VCaP (cell line): ENCODE data around the gene CPNE8.

ENCODE experiments used
- H3K27ac ChIP-seq: fragments of 450-650 bp; 2 replicates; pipeline ENCODE4 v1.5.1; 2017
- TF ChIP-seq, protein P1 (sequence below): fragments of 450-650 bp; conservative IDR thresholded peaks from 2 replicates; pipeline ENCODE4 v1.5.1; 2017; ENCODE audit warnings: mild to moderate bottlenecking, moderate library complexity

CPNE8 gene

DNA sequence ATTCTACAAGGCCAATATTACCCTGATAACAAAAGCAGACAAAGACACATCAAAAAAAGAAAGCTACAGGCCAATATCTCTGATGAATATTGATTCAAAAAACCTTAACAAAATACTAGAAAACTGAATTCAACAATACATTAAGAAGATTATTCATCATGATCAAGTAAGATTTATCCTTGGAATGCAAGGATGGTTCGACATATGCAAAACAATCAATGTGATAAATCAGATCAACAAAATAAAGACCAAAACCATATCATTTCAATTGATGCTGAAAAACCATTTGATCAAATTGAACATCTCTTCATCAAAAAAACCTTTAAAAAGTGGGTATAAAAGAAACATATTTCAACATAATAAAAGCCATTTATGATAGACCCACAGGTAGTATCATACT, 117.3 kb downstream of the CPNE8 start:
- no peak overlapping the region for H3K27ac ChIP-seq
- TF ChIP-seq, protein P1, sequence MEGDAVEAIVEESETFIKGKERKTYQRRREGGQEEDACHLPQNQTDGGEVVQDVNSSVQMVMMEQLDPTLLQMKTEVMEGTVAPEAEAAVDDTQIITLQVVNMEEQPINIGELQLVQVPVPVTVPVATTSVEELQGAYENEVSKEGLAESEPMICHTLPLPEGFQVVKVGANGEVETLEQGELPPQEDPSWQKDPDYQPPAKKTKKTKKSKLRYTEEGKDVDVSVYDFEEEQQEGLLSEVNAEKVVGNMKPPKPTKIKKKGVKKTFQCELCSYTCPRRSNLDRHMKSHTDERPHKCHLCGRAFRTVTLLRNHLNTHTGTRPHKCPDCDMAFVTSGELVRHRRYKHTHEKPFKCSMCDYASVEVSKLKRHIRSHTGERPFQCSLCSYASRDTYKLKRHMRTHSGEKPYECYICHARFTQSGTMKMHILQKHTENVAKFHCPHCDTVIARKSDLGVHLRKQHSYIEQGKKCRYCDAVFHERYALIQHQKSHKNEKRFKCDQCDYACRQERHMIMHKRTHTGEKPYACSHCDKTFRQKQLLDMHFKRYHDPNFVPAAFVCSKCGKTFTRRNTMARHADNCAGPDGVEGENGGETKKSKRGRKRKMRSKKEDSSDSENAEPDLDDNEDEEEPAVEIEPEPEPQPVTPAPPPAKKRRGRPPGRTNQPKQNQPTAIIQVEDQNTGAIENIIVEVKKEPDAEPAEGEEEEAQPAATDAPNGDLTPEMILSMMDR = no peak

DNA sequence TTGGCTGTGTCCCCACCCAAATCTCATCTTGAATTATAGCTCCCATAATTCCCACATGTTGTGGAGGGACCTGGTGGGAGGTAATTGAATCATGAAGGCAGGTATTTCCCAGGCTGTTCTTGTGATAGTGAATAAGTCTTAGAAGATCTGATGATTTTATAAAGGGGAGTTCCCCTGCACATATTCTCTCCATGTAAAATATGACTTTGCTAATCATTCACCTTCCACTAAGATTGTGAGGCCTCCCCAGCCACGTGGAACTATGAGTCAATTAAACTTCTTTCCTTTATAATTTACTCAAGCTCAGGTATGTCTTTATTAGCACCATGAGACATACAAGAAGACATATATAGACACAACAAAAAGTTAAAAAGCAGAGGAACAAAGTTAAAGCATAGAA, 120.0 kb downstream of the CPNE8 start:
- TF ChIP-seq, protein P1 = no peak
- no peak overlapping the region for H3K27ac ChIP-seq

DNA sequence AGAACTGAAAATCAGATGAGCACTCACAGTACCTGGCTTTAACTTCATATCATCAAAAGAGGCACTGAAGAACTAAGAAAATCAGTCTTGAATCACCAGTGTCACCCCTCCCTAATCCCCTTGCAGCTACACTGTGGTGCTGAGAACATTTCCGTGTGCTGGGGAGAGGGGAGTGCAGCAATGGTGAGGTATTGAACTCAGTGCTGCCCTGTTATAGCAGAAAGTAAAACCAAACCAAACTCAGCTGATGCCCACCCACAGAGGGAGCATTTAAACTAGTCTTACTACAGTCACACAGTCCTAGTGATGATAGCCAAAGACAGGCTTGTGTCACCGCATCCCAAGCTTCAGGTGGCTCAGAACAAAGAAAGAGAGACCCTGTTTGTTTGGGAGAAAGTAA, 122.1 kb downstream of the CPNE8 start:
- TF ChIP-seq, protein P1 = no peak
- H3K27ac ChIP-seq = no peak overlapping the region

DNA sequence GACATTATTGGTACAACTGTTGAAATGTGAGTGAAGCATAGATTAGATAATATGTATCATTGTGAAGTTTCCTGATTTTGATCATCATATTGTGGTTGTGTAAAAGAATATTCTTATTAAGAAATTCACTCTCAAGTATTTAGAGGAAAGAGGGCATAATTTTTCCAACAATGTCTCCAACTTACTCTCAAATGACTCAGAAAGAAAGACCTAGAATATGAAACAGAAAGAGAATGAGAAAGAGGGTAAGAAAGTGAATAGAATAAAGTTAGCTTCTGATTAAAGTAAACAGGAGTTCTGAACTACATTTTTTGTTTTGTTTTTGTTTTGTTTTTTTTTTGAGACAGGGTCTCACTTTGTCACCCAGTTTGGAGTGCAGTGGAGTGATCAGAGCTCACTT, 123.0 kb downstream of the CPNE8 start:
- no peak overlapping the region for H3K27ac ChIP-seq
- TF ChIP-seq, protein P1 = no peak

DNA sequence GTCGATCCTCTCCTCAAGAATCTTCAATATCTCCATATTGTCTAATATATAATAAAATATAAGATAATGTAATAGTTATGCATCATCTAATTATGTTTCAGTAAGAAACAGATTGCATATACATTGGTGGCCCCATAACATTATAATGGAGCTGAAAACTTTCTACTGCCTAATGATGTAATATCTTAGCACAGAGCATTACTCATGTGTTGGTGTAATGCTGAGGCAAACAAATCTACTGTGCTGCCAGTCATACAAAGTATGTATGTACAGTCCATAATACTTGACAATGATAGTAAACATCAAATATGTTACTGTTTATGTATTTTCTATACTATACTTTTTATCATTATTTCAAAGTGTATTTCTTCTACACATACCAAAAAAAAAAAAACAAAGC, 128.7 kb downstream of the CPNE8 start:
- TF ChIP-seq, protein P1 = no peak
- no peak overlapping the region for H3K27ac ChIP-seq

DNA sequence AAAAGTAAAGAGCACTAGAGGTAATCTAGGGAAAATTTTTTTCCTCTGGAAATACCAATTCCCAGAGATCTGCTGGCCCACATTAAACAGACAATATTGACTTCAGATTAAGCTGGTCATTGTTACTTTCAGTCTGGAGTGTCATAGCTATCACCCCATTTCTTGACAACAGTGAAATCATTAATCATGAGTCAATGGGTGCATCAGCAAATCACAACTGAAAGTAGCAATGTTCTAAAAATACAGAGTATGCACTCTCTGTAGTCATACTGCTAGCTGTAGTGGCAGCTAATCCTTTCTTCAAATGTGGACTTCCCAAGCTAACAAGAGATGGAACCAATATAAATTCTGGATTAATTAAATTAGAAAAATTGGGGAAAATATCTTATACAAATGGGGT, 129.9 kb downstream of the CPNE8 start:
- TF ChIP-seq, protein P1 = no peak
- H3K27ac ChIP-seq = no peak overlapping the region

DNA sequence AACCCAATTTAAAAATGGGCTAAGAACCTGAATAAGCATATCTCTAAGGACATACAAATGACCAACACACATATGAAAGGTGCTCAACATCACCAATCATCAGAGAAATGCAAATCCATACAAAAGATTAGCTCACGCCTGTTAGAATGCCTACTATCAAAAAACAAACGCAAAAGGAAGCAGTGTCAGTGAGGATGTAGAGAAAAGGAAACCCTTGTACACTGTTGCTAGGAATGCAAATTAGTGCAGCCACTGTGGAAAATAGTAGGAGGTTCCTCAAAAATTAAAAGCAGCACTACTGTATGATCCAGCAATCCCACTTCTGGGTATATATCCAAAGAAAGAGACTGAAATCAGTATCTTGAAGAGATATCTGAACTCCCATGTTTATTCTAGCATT, 133.0 kb downstream of the CPNE8 start:
- H3K27ac ChIP-seq = no peak overlapping the region
- TF ChIP-seq, protein P1 = no peak

DNA sequence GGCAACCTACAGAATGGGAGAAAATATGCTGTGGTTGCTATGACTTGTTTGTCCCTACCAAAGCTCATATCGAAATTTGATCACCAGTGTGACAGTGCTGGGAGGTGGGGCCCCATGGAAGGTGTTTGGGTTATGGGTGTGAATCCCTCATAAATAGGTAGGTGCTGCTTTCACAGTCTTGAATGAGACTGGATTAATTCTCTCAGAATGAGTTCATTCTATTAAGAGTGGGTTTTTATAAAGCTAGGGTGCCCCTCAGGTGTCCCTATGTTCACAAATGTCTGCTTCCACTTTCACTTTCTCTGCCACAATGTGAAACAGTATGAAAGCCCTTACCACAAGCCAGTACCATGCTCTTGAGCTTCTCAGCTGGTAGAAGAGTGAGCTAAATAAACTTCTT, 133.5 kb downstream of the CPNE8 start:
- H3K27ac ChIP-seq = no peak overlapping the region
- TF ChIP-seq, protein P1 = no peak
